ENCODE measurements around the gene OR52I1.

DNA sequence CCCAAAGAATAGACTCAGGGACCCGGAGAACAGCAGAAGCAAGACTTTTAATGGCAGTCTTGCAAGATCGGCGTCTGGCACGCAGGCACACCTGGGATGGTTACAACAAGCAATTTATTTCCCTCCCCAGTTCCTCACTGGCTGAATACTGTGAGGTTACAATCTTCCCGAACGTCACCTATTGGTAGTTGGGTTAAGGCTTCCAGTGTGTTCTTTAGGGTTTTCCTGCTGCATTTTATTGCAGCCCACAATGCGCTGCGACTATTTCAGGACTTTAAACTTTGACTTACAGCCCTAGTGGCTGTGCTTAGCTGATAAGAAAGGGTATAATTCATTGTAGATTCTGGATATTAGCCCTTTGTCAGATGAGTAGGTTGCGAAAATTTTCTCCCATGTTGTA, 25.7 kb downstream of the OR52I1 start:
- TF ChIP-seq CTCF (IDR thresholded peaks at IDR 0.05; ENCODE audit: insufficient read depth, low read length, poor library complexity, severe bottlenecking) = no peak
- no peak for TF ChIP-seq EZH2phosphoT487 (conservative IDR thresholded peaks at IDR 0.05; ENCODE audit: low read length)
